Measurements from ENCODE around the gene C1QTNF4. TPM values are rescaled to one million over a fixed set of nuclear protein-coding genes. Genes with fewer than 3 reads are reported as not detected.

C1QTNF4 gene
- total RNA-seq, 5 donors from 2014 or later (not counting 1 experiment from before 2014, with no cell fraction given), result 0.53 to 2.0 (median 1.5) TPM

DNA sequence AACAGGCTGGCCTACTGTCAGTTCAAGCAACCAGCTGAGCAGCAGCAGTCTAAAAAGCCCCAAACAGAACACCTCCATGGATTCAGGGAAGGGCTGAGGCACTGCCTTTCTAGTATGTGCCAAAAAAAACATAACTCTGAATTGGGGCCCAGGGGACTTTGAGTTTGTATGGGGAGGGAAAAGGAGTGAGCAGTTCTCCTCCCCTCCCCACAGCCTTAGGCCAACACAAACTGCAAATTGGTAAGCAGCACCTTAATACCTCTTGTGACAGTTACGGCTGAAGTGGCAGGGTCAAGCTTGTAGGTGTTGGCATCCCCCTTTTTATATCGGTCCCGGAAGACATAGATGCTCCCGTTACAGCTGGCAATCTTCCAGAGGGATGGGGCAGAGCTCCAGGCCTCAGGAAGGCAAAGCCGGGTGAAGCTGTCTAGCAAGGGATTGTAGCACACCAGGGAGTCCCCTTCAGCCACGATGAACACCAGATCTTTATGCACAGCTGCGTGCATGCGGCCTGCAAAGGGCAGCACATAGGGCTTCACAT is 21.4 kb downstream of the C1QTNF4 start:
- H3K27ac Mint-ChIP-seq, result peak overlapping the region in 1 of 2 donors; percentile 17
- H3K9me3 Mint-ChIP-seq, result no peaks in the 10 kb centered on the region
- H3K27me3 Mint-ChIP-seq, result no peaks in the 10 kb centered on the region
- Histone ChIP-seq H3K27ac (ENCODE audit: low read length) (no peak overlapping the region), H3K27me3 (replicated peaks in 1 of 2; ENCODE audit: control insufficient read depth in 2 of 2, extremely low read depth in 1 of 2, insufficient read depth in 2 of 2, low read length in 1 of 2) (no peaks in the 10 kb centered on the region), H3K4me3 (ENCODE audit: control insufficient read depth in 1 of 2, extremely low read depth in 1 of 2, low read length in 1 of 2) (no peak overlapping the region), H3K36me3 (ENCODE audit: control insufficient read depth in 2 of 2, extremely low read depth in 1 of 2, insufficient read depth in 1 of 2, low read length in 1 of 2) (peaks cover 7 to 54% of the 10 kb centered on the region in 2 donors), H3K4me1 (ENCODE audit: control insufficient read depth in 1 of 2, extremely low read depth in 1 of 2, insufficient read depth in 2 of 2, low read length in 2 of 2) (peaks cover 6 to 14% of the 10 kb centered on the region in 2 experiments), H3K9me3 (no peaks in the 10 kb centered on the region)
- no peak overlapping the region for H3K4me3 Mint-ChIP-seq
- H3K36me3 Mint-ChIP-seq, result peaks cover 23% of the 10 kb centered on the region
- ATAC-seq (replicated peaks in 1 of 4), result no peak
- 95% methylated on average over 5 of the region's 8 CpGs for WGBS (ENCODE audit: insufficient coverage)
- ChIA-PET POLR2A (interaction anchor here in 1 of 2 donors (0.5 kb wide), 1 partner anchor 1505 kb away, joined by 3 read pairs; no protein-coding TSS in a partner anchor), CTCF (no interaction called here)
- peaks cover 26 to 29% (median 26%) of the 10 kb centered on the region in 3 donors for H3K4me1 Mint-ChIP-seq
- DNase-seq, result no peak

DNA sequence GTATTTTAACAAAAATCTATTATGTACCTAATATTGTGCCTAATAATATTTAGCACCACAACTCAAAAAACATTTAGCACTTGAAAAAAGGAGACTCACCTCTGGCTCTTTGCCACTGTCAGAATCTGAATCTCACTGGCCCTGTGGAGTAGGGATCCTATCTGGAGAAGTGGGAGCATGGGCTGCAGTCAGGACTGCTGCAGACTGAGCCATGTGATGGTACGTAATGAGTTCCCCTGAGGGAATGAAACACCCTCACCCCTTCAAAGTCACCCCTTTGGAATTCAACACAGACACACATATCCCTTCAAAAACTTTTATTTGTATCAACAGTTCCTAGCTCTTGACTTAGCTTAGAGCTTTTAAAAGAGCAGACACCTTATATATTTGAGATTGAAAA is 22.3 kb downstream of the C1QTNF4 start:
- peak overlapping the region in 1 of 2 donors; percentile 2 for H3K27ac Mint-ChIP-seq
- Histone ChIP-seq H3K27ac (ENCODE audit: low read length) (no peak overlapping the region), H3K9me3 (no peaks in the 10 kb centered on the region), H3K4me3 (ENCODE audit: control insufficient read depth in 1 of 2, extremely low read depth in 1 of 2, low read length in 1 of 2) (no peak overlapping the region), H3K4me1 (ENCODE audit: control insufficient read depth in 1 of 2, extremely low read depth in 1 of 2, insufficient read depth in 2 of 2, low read length in 2 of 2) (peaks cover 0 to 9% of the 10 kb centered on the region in 2 experiments), H3K36me3 (ENCODE audit: control insufficient read depth in 2 of 2, extremely low read depth in 1 of 2, insufficient read depth in 1 of 2, low read length in 1 of 2) (peaks cover 7 to 50% of the 10 kb centered on the region in 2 donors), H3K27me3 (replicated peaks in 1 of 2; ENCODE audit: control insufficient read depth in 2 of 2, extremely low read depth in 1 of 2, insufficient read depth in 2 of 2, low read length in 1 of 2) (no peaks in the 10 kb centered on the region)
- ChIA-PET POLR2A (no interaction called here), CTCF (no interaction called here)
- no peaks in the 10 kb centered on the region for H3K27me3 Mint-ChIP-seq
- no CpG with 5 or more reads among the region's 1 CpG for WGBS (ENCODE audit: insufficient coverage)
- no peak for DNase-seq
- H3K4me3 Mint-ChIP-seq, result no peak overlapping the region
- H3K36me3 Mint-ChIP-seq, result peaks cover 20% of the 10 kb centered on the region
- no peaks in the 10 kb centered on the region for H3K9me3 Mint-ChIP-seq
- ATAC-seq (replicated peaks in 1 of 4), result no peak
- peaks cover 17 to 23% (median 18%) of the 10 kb centered on the region in 3 donors for H3K4me1 Mint-ChIP-seq

DNA sequence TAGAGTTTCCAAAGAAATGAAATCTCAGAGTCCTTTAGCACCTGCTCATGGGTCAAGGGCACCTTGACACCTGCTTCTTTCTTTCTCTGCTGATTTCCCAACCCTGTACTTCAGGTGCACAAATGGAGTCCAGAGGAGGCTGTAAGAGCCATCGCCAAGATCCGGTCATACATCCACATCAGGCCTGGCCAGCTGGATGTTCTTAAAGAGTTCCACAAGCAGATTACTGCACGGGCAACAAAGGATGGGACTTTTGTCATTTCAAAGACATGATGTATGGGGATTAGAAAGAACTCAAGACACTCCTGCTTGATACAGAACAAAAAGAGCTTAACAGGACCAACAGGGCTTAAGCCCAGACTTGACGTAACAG is 22.9 kb downstream of the C1QTNF4 start:
- CTCF ChIA-PET, result no interaction called here

DNA sequence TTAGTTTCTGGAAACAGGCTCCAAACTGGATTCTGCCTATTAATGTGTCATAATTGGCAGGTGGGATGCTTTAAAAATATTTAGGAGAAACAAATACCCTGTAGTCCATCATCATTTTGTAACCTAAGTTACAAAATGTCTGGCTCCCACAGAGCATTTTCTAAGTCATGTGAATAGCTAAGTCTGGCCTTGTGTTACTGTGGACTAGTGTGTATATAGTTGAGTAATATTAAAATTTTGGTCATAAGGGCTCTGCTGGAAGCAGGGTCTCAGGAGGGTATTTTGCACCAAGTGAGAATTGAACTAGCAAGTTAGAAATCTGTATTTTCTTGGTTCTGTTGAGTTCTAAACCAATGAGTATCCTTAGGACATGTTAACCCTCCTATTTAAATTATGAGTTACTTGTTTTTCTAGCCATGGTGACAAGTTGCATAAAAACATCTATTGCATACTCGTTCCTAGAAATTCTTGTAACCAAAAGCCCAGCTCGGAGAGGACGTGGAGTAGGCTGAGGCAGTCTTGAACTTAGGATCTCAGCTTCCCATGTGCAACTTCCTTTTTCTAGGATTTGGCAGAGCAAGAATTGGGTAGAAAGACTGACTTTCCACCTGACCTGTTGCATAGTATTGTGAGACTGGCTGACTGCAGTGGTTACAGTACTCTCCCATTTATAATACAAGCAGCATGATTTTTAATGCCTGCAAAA is 23.4 kb downstream of the C1QTNF4 start:
- H3K27ac Mint-ChIP-seq, result peak overlapping the region in 1 of 2 donors; percentile 55
- Histone ChIP-seq H3K9me3 (no peaks in the 10 kb centered on the region), H3K27me3 (replicated peaks in 1 of 2; ENCODE audit: control insufficient read depth in 2 of 2, extremely low read depth in 1 of 2, insufficient read depth in 2 of 2, low read length in 1 of 2) (no peaks in the 10 kb centered on the region), H3K4me3 (ENCODE audit: control insufficient read depth in 1 of 2, extremely low read depth in 1 of 2, low read length in 1 of 2) (no peak overlapping the region), H3K27ac (ENCODE audit: low read length) (no peak overlapping the region), H3K36me3 (ENCODE audit: control insufficient read depth in 2 of 2, extremely low read depth in 1 of 2, insufficient read depth in 1 of 2, low read length in 1 of 2) (peaks cover 7 to 48% of the 10 kb centered on the region in 2 donors), H3K4me1 (ENCODE audit: control insufficient read depth in 1 of 2, extremely low read depth in 1 of 2, insufficient read depth in 2 of 2, low read length in 2 of 2) (peaks cover 2 to 14% of the 10 kb centered on the region in 2 experiments)
- peaks cover 17 to 28% (median 23%) of the 10 kb centered on the region in 3 donors for H3K4me1 Mint-ChIP-seq
- peaks cover 20% of the 10 kb centered on the region for H3K36me3 Mint-ChIP-seq
- POLR2A ChIA-PET, result no interaction called here
- no peaks in the 10 kb centered on the region for H3K9me3 Mint-ChIP-seq
- 92% methylated on average over 2 of the region's 3 CpGs for WGBS (ENCODE audit: insufficient coverage)
- DNase-seq, result no peak
- H3K27me3 Mint-ChIP-seq, result no peaks in the 10 kb centered on the region
- H3K4me3 Mint-ChIP-seq, result no peak overlapping the region
- CTCF ChIA-PET, result no interaction called here
- no peak for ATAC-seq (replicated peaks in 1 of 4)

More for the DNA sequence above, 22.9 kb downstream of the C1QTNF4 start:
- peaks cover 18 to 26% (median 21%) of the 10 kb centered on the region in 3 donors for H3K4me1 Mint-ChIP-seq
- H3K4me3 ChIP-seq (ENCODE audit: control insufficient read depth in 1 of 2, extremely low read depth in 1 of 2, low read length in 1 of 2), result no peak overlapping the region
- no peaks in the 10 kb centered on the region for H3K9me3 ChIP-seq
- no peaks in the 10 kb centered on the region for H3K27me3 ChIP-seq (replicated peaks in 1 of 2; ENCODE audit: control insufficient read depth in 2 of 2, extremely low read depth in 1 of 2, insufficient read depth in 2 of 2, low read length in 1 of 2)
- POLR2A ChIA-PET, result no interaction called here
- peaks cover 7 to 48% of the 10 kb centered on the region in 2 donors for H3K36me3 ChIP-seq (ENCODE audit: control insufficient read depth in 2 of 2, extremely low read depth in 1 of 2, insufficient read depth in 1 of 2, low read length in 1 of 2)
- no peaks in the 10 kb centered on the region for H3K9me3 Mint-ChIP-seq
- H3K4me3 Mint-ChIP-seq, result no peak overlapping the region
- DNase-seq, result no peak
- no peak for ATAC-seq (replicated peaks in 1 of 4)
- H3K27me3 Mint-ChIP-seq, result no peaks in the 10 kb centered on the region
- no peak overlapping the region for H3K27ac ChIP-seq (ENCODE audit: low read length)
- peaks cover 2 to 9% of the 10 kb centered on the region in 2 experiments for H3K4me1 ChIP-seq (ENCODE audit: control insufficient read depth in 1 of 2, extremely low read depth in 1 of 2, insufficient read depth in 2 of 2, low read length in 2 of 2)
- peak overlapping the region in 1 of 2 donors; percentile 55 for H3K27ac Mint-ChIP-seq
- H3K36me3 Mint-ChIP-seq, result peaks cover 20% of the 10 kb centered on the region
- WGBS (ENCODE audit: insufficient coverage), result 100% methylated on average over 3 of the region's 4 CpGs

DNA sequence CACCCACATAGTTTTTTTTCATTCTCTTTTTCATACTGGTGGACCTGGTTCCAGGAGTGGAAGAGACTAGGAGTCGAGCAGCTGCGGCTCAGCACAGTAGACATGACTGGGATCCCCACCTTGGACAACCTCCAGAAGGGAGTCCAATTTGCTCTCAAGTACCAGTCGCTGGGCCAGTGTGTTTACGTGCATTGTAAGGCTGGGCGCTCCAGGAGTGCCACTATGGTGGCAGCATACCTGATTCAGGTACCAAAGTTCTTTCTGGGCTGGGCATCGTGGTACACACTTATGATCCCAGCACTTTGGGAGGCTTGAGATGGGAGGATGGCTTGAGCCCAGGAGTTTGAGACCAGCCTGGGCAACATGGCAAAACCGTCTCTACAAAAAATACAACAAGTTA is 24.6 kb downstream of the C1QTNF4 start:
- Histone ChIP-seq H3K36me3 (ENCODE audit: control insufficient read depth in 2 of 2, extremely low read depth in 1 of 2, insufficient read depth in 1 of 2, low read length in 1 of 2) (peaks cover 7 to 43% of the 10 kb centered on the region in 2 donors), H3K27ac (ENCODE audit: low read length) (no peak overlapping the region), H3K27me3 (replicated peaks in 1 of 2; ENCODE audit: control insufficient read depth in 2 of 2, extremely low read depth in 1 of 2, insufficient read depth in 2 of 2, low read length in 1 of 2) (no peaks in the 10 kb centered on the region), H3K4me1 (ENCODE audit: control insufficient read depth in 1 of 2, extremely low read depth in 1 of 2, insufficient read depth in 2 of 2, low read length in 2 of 2) (peaks cover 4 to 19% of the 10 kb centered on the region in 2 experiments), H3K9me3 (no peaks in the 10 kb centered on the region), H3K4me3 (ENCODE audit: control insufficient read depth in 1 of 2, extremely low read depth in 1 of 2, low read length in 1 of 2) (no peak overlapping the region)
- no peak for ATAC-seq (replicated peaks in 1 of 4)
- no peak overlapping the region for H3K4me3 Mint-ChIP-seq
- CTCF ChIA-PET, result no interaction called here
- WGBS (ENCODE audit: insufficient coverage), result 96% methylated on average over 6 of the region's 7 CpGs
- POLR2A ChIA-PET, result no interaction called here
- peak overlapping the region in 1 of 2 donors; percentile 22 for H3K27ac Mint-ChIP-seq
- H3K36me3 Mint-ChIP-seq, result peaks cover 20% of the 10 kb centered on the region
- DNase-seq, result no peak
- no peaks in the 10 kb centered on the region for H3K27me3 Mint-ChIP-seq
- H3K4me1 Mint-ChIP-seq, result peaks cover 17 to 31% (median 27%) of the 10 kb centered on the region in 3 donors
- no peaks in the 10 kb centered on the region for H3K9me3 Mint-ChIP-seq

DNA sequence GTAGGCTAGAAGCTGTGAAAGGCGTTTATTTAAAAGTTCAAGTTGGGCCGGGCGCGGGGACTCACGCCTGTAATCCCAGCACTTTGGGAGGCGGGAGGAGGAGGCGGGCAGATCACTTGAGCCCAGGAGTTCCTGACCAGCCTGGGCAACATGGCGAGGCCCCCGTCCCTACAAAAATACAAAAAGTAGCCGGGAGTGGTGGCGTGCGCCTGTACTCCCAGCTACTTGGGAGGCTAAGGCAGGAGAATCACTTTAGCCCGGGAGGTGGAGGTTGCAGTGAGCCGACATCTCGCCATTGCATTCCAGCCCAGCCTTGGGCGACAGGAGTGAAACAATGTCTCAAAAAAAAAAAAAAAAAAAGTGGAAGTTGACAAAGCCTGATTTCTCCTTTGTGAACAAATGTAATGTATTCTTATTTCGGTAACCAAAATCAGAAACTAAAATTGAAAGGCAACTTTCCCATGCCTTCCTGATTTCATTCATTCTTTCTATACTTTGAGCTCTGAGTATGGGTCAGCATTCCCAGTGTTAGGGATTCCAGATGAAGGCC is 28.0 kb downstream of the C1QTNF4 start:
- ChIA-PET CTCF (interaction anchor here (0.6 to 1.9 kb wide), 2 partner anchors 7 to 13 kb away, joined by 3 to 11 read pairs; partner anchors contain the start of genes KBTBD4 (in 1 of the 2) and NDUFS3 (in 1 of the 2)), POLR2A (interaction anchor here (0.5 to 1.0 kb wide), 4 partner anchors 10 to 296 kb away, joined by 3 to 5 read pairs (median 4); partner anchors contain the start of genes KBTBD4 (in 1 of the 2), MADD (in 1 of the 2) and NDUFS3 (in 1 of the 2))
- peaks cover 4 to 24% of the 10 kb centered on the region in 2 experiments for H3K4me1 ChIP-seq (ENCODE audit: control insufficient read depth in 1 of 2, extremely low read depth in 1 of 2, insufficient read depth in 2 of 2, low read length in 2 of 2)
- no peaks in the 10 kb centered on the region for H3K9me3 ChIP-seq
- Mint-ChIP-seq H3K27me3 (no peaks in the 10 kb centered on the region), H3K4me1 (peaks cover 8 to 28% (median 23%) of the 10 kb centered on the region in 3 donors), H3K9me3 (no peaks in the 10 kb centered on the region), H3K27ac (peak overlapping the region in 1 of 2 donors; percentile 78), H3K36me3 (peaks cover 1% of the 10 kb centered on the region), H3K4me3 (peak overlapping the region; percentile 77 to 83 (median 79))
- H3K36me3 ChIP-seq (ENCODE audit: control insufficient read depth in 2 of 2, extremely low read depth in 1 of 2, insufficient read depth in 1 of 2, low read length in 1 of 2), result peaks cover 0 to 16% of the 10 kb centered on the region in 2 donors
- 22% methylated on average over 12 of the region's 17 CpGs for WGBS (ENCODE audit: insufficient coverage)
- no peak for ATAC-seq (replicated peaks in 1 of 4)
- no peak for DNase-seq
- peak overlapping the region; percentile 44 for H3K27ac ChIP-seq (ENCODE audit: low read length)
- H3K27me3 ChIP-seq (replicated peaks in 1 of 2; ENCODE audit: control insufficient read depth in 2 of 2, extremely low read depth in 1 of 2, insufficient read depth in 2 of 2, low read length in 1 of 2), result no peaks in the 10 kb centered on the region
- H3K4me3 ChIP-seq (ENCODE audit: control insufficient read depth in 1 of 2, extremely low read depth in 1 of 2, low read length in 1 of 2), result peak overlapping the region; percentile 83 to 91
